Activated CD4-positive, alpha-beta T cell treated with anti-CD3 and anti-CD28 coated beads for 4 hours (primary cell): ENCODE measurements around the gene STK25.
"Not testable (repeated sequence)": the region's sequence is repeated elsewhere in the genome, so short reads cannot be mapped to it uniquely, and the experiment has no call there.

Source experiments
- DNase-seq, 2 donors: peaks; one replicate each; pipeline ENCODE4 v3.0.0-alpha.2; 2020

Gene STK25

DNA sequence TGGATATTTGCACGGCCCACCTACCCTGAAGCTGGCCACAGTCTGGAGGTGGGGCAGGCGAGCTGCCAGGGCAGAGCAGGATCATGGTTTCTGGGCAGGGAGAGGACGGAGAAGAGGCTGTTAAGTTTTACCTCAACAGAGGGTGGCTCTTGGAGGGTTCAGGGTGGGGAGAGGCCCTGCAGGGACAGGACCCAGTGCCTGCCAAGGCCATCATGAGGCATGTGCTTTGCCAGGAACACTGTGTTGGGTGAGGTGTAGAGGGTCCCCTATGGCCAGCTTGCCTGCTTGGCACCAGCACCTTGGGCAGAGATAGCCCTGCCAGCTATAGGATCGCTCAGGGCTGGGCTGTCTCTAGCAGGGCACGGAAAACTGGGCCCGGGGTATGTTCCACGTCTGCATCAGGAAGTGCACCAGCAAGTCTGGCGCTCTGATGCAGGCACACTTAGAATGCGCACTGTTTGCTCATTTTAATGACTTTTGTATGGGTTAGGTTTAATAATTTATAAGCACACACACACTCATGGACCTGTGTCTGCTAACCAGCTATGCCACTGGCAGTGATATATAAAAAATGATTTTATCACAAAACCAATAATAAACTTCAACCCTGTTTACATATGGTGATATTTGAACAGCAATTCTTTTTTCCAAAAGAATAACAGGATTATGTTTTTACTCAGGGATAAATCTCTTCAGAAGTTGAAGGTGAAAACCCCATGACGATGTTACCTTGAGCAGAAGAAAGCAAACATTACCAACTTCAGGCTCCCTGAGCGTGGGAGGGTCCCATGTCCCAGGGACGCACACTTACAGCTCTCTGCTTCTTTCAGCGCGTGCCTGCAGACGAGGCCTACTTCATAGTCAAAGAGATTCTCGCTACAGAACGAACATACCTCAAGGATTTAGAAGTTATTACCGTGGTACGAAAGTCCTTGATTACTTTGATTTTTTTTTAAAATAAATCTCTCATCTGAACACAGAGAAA, 46.4 kb downstream of the STK25 start:
- no peak for DNase-seq

GRCh38 chr2:241460631-241461030, 47.8 kb downstream of the STK25 start:
- no peak for DNase-seq

GRCh38 chr2:241459520-241459919, 48.9 kb downstream of the STK25 start:
- DNase-seq: no peak

GRCh38 chr2:241458687-241459086, 49.7 kb downstream of the STK25 start:
- DNase-seq: no peak

GRCh38 chr2:241456546-241456945, 51.8 kb downstream of the STK25 start:
- no peak for DNase-seq

- no peak for DNase-seq
Measured at GRCh38 chr2:241454837-241455485, 53.4 kb downstream of the STK25 start.

DNA sequence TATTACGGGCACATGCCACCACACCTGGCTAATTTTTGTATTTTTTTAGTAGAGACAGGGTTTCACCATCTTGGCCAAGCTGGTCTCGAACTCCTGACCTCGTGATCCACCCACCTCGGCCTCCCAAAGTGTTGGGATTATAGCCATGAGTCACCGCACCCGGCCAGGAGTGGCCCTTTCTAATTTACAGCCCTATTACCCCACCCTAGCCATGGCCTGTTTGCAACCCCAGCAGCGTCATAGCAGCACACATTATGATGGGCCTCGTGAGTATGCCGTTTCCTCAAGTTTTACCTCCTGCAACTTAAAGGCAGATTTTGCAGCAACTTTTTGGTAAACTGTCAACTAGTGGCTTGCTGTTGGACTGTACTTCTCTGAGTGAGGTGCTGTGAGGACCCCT, 54.5 kb downstream of the STK25 start:
- not testable (repeated sequence) for DNase-seq

GRCh38 chr2:241451840-241452506, 56.4 kb downstream of the STK25 start:
- DNase-seq: no peak

DNA sequence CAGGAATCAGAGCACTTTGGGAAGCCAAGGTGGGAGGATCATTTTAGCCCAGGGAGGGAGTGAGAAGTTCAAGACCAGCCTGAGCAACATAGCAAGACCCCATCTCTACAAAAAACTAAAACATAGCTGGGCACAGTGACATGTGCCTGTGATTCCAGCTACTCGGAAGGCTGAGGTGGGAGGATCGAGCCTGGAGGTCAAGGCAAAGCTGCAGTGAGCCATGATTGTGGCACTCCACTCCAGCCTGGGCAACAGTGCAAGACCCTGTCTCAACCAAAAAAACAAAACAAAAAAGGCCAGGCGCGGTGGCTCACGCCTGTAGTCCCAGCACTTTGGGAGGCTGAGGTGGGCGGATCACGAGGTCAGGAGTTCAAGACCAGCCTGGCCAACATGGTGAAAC, 58.3 kb downstream of the STK25 start:
- DNase-seq: not testable (repeated sequence)

- DNase-seq: no peak
Measured at GRCh38 chr2:241445426-241445825, 63.0 kb downstream of the STK25 start.

GRCh38 chr2:241443486-241444223, 64.7 kb downstream of the STK25 start:
- peak; percentile 89 to 94 for DNase-seq
